T-helper 9 cell (primary cell): ENCODE results near the gene NADK2.

Experiments used
- DNase-seq: peaks from one replicate; pipeline ENCODE4 v3.0.0-alpha.2; 2020

NADK2 gene

DNA sequence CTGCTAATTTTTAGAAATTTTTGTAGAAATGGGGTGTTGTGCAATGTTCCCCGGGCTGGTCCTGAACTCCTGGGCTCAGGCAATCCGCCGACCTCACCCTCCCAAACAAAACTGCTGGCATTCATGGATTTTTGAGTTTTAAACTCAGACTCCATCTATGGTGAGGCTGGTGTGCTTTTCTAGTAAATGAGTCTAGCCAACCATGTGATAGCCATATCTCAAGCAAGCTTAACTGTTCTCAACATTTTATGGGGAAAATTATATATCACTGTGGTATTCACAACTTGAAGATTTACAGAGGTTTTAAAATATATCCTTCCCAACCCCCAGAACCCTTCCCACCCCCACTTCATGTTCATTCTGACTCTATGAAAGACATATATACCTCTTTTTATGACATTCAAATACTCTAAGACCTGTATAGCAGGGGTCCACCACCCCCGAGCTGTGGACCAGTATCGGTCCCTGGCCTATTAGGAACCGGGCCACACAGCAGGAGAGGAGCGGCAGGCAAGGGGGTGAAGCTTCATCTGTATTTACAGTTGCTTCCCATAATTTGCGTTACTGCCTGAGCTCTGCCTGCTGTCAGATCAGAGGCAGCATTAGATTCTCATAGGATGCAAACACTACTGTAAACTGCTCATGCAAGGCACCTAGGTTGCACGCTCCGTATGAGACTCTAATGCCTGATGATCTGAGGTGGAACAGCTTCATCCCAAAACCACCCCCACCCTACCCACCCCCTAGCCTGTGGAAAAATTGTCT is 4.5 kb upstream of the NADK2 start:
- DNase-seq = no peak

GRCh38 chr5:36244076-36244475 is 2.4 kb upstream of the NADK2 start:
- no peak for DNase-seq

- DNase-seq = no peak
Observed at GRCh38 chr5:36243653-36244052, 1.9 kb upstream of the NADK2 start.

GRCh38 chr5:36242534-36243485 is 1.1 kb upstream of the NADK2 start:
- DNase-seq = no peak

DNA sequence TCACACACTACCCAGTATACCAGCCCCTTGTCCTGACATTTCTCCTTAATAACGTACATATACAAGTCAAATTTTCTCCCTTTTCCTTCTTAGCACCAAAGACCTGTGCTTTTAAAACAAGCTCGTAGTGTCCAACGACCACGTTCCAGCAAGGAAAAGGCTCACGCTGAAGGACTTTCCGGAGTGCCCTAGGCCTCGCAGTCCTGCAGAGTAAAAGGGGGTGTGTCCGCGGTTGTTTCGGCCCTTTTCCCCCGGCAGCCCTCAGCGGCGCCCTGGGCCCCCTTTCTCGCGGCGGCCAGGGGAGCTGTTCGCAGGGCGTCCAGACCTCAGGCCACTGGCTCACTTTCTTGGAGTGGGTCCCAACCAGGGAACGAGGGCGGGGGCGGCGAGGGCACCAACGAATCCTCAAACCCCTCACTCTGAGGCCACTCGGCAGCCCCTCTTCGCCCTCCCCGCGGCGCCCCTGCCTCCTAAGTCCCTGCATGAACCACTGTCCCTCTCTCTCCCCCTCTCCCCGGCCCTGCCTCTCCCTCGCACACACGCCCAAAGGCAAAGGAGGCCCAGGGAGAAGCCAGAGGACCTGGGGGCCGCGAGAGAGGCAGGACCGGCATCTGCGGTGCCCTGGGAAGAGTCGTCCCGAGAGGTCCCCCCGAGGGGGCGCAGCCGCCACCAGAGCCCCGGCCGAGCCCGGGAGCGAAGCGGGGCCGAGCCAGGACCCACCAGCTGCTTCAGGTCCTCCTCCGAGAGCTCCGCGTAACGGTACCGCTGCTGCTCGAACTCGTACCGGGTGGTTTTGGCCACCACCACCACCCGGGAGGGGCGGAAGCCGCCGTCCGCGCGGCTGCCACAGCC is 720 bp downstream of the NADK2 start:
- DNase-seq = peak; percentile 12

GRCh38 chr5:36239370-36240293 is 2.1 kb downstream of the NADK2 start:
- DNase-seq = no peak

DNA sequence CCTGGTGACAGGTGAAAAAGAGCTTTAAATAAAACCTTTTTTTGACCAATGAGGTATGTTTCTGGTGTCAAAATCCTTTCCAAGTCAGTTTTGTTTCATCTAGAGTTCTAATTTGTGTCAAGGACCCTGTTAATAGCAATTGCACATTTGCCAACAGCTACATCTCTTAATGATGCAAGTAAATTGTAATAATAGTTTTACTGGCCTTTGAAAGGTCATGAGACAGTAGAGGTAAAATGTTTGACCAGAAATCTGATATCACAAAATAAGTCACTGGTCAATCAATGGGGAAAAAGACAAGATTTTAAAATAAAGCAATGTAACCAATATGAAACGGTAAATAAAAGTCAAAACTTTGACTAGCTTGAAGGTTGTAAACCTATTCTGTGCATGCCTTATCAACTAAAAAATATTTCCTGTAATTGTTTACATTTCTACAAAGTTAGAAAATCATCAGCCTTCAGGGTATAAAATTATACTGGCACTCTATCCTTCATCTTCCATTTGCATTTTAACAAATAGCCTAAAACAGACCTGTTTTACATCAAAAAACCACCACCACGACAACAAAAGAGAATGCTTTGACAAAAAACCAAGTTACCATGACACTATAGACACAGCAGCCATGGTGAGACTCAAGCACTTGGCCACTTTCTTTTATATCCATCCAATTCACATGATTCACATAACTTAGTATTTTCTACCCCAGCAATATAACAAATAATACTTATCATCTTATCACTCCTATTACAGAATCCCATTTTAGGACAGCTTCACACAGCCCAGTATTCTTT is 3.0 kb downstream of the NADK2 start:
- DNase-seq = no peak

- no peak for DNase-seq
Observed at GRCh38 chr5:36237751-36238150, 4.0 kb downstream of the NADK2 start.

DNA sequence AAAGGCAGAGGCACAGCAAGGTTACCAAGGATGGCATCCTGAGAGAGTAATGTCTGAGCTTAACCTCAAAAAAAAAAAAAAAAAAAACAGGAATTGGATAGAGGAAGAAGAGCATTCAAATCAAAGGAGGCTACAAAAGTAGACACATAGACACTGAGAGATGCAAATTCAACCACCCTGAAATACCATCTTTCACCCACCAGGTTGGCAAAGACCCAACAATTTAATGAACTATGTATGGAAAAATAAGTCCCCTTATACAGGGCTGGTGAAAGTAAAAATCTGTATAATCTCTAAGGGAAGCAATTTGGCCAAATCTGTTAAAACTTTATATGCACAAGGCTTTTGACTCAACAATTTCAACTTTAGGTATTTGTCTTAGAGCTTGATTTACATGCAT is 4.9 kb downstream of the NADK2 start:
- DNase-seq = no peak

DNA sequence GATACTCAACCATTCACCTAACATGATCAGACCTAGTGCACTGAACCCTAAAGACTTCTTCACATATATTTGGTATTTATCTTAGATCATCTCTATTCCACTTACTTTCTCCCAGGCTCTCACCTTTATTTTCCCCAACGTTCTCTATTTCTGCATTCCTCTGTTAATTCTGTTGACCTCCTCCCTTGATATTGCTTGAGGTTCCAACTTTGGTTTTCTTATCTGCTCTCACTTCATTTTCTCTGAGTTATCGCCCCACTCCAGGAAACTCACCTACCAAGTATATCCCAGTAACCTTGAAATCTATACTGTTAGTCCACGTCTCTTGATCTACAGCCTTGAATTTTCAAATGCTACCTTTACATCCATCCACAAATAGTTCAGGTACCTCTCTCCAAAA is 9.2 kb downstream of the NADK2 start:
- DNase-seq = no peak

DNA sequence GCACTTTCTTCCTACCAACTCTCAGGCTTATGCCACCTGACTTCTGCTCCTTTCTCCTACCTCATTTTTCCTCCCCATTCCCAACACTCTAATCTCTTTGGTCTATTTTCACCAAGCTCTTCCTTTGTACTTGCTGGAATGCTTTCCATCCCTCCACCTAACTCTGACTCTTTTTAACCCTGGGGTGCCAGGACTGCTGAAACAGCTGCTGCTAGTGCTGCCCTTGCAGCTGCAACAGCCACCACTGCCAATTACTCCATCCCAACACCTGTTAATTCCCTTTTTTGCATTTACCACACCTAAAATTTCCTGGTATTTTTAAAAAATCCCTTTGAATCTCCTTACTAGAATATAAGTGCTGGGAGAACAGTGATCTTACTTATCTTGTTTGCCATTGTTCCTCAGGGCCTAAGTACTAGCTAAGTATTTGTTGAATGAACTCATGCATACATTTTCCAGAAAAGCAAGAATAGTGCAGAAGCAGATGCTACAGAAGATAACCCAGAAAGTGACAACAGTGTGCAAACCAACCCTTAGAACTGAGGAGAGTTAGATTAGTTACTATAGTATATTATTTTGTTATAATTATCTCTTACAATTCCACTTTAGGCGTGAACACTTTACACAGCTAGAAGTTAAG is 11.5 kb downstream of the NADK2 start:
- no peak for DNase-seq

GRCh38 chr5:36228505-36228904 is 13.2 kb downstream of the NADK2 start:
- no peak for DNase-seq

- no peak for DNase-seq
Observed at GRCh38 chr5:36227046-36227445, 14.7 kb downstream of the NADK2 start.

- no peak for DNase-seq
Observed at GRCh38 chr5:36222620-36223019, 19.1 kb downstream of the NADK2 start.

DNA sequence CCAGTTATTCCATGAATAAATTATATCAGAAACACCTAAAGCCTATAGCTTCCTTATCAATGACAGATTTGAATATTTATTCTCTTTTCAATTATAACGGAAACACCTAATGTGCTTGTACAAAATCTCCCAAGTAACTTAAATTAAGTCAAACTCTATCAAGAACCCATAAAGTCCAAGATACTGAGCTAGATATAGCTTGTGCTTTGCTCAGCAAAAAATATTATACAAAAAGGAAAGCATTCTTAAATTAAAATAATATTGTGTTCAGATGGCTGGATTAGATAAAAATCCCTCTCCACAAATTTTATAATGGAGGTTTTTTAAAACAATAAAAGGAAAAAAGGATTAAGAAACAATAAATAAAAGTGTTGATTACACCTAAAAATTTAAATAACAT is 23.7 kb downstream of the NADK2 start:
- DNase-seq = no peak

DNA sequence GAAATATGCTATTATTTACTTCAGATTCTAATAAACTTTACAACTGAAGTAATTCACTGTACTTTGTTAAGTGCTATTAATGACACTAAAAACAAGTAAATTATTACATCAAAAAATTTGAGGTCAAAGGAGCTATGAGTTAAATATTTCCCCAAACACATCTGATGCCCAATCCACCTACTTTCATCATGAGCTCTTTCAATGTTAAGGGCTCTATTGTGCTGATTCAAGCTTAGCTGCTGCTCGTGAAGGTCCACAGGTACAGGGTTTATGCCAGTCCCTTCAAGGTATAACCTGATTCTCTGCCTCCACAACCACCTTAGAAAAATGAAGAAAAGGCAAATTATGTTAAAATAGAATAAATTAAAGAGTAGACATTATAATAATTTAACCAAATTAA is 24.2 kb downstream of the NADK2 start:
- DNase-seq = no peak

DNA sequence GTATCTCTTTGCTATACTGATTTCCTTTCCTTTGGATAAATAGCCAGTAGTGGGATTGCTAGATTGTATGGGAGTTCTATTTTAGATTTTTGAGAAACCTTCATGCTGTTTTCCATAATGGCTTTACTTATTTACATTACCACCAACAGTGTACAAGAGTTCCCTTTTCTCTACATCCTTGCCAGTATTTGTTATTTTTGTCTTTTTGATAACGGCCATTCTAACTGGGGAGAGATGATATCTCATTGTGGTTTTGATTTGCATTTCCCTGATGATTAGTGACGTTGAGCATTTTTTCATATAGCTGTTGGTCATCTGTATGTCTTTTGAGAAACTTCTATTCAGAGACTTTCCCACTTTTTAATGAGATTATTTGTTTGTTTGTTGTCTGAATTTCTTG is 25.8 kb downstream of the NADK2 start:
- DNase-seq = no peak

GRCh38 chr5:36214436-36214835 is 27.3 kb downstream of the NADK2 start:
- no peak for DNase-seq

DNA sequence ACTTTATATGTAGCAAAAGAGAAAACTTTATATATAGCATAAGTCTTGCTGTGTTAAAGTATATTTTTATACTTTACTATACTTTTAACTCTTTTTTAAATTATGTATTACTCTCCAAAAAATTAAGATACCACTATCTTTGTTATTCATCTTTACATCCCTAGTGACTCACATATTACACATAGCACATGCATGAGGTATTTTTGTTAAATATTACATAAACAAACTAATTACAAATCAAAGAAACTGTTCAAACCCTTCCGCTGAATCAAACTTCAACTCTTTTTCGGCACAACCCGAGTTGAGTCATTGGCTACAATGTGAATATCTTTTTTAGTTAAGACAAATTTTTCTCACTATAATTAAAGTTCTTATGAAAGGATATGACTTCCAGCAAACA is 32.1 kb downstream of the NADK2 start:
- no peak for DNase-seq

GRCh38 chr5:36208786-36209185 is 32.9 kb downstream of the NADK2 start:
- no peak for DNase-seq

DNA sequence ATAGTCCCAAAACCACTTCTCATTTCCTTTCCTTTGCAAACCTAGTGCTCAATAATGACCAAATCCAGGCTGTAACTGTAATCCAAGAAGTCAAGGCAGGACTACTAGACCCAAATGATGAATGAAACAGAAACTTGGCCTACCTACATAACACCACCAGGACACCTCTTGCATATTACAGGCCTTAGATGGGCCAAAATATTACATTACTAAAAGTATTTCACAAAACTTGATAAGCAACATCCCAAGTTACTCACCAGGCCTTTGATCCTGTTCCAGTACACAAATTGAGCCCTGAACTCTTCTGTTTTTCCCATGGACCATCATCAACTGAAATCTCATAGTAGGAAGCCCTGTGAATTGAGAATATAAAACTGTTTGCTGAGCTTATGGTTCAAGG is 34.8 kb downstream of the NADK2 start:
- DNase-seq = no peak
